ENCODE results near the gene C3orf52. TPM values are rescaled to one million over a fixed set of nuclear protein-coding genes. Genes with fewer than 3 reads are reported as not detected.

Gene C3orf52
- total RNA-seq, 2 donors from 2014 or later: 8.6 to 11.0 TPM

DNA sequence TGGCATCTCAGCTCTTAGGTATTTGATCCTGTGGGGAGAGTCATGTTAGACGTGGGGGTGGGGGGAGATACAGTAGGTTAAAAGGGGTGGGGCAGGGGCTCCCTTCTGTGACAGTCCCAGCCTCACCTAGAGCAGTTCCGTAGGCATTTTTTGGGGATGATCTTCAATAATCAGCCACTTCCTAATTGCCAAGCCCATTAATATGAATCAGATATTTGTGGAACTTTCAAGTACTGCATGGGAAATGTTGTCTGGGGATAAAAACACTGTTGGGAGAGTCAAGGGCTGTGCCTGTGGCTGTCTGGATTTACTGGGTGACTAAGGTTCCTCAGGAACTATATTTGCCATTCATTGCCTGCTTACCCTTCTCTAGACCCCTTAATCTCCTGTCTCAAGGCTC, 9.5 kb downstream of the C3orf52 start:
- Histone ChIP-seq H3K27me3 (replicated peaks; ENCODE audit: insufficient read depth) (no peaks in the 10 kb centered on the region), H3K36me3 (no peaks in the 10 kb centered on the region)
- TF ChIP-seq, protein P1, sequence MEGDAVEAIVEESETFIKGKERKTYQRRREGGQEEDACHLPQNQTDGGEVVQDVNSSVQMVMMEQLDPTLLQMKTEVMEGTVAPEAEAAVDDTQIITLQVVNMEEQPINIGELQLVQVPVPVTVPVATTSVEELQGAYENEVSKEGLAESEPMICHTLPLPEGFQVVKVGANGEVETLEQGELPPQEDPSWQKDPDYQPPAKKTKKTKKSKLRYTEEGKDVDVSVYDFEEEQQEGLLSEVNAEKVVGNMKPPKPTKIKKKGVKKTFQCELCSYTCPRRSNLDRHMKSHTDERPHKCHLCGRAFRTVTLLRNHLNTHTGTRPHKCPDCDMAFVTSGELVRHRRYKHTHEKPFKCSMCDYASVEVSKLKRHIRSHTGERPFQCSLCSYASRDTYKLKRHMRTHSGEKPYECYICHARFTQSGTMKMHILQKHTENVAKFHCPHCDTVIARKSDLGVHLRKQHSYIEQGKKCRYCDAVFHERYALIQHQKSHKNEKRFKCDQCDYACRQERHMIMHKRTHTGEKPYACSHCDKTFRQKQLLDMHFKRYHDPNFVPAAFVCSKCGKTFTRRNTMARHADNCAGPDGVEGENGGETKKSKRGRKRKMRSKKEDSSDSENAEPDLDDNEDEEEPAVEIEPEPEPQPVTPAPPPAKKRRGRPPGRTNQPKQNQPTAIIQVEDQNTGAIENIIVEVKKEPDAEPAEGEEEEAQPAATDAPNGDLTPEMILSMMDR (IDR thresholded peaks at IDR 0.05): no peak
- TF ChIP-seq POLR2AphosphoS5 (IDR thresholded peaks at IDR 0.05) (no peak), POLR2A (IDR thresholded peaks at IDR 0.05) (no peak)

DNA sequence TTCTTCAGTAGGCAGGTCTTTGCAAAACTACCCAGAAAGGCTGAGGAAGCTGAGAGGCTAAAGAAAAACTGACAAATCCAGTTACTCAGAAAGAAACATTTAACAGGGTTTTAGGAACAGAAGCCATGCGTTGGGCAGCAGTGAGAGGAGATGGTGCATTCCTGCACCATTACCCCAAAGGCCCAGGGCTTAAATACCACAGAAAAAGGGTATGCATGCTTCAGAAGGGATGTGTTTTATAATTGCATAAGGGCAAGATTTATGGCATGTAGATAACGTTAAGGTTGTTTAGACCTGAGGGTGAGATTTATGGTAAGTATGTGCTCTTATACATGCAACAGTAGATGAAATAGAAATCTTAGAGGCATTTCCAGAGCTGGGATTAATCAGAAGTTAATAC, 10.0 kb downstream of the C3orf52 start:
- WGBS: 60% methylated on average over 2 of the region's 2 CpGs
- H3K9me3 ChIP-seq: no peaks in the 10 kb centered on the region
- H3K36me3 ChIP-seq: no peaks in the 10 kb centered on the region
- no peak overlapping the region for H3K4me3 ChIP-seq
- DNase-seq (ENCODE audit: low spot score): no peak
- intact Hi-C loops (cut with DNase I): no loop called here
- H3K27ac ChIP-seq: no peak overlapping the region
- TF ChIP-seq POLR2AphosphoS5 (IDR thresholded peaks at IDR 0.05) (no peak), POLR2A (IDR thresholded peaks at IDR 0.05) (no peak)
- TF ChIP-seq, protein P1 (IDR thresholded peaks at IDR 0.05): no peak
- no peaks in the 10 kb centered on the region for H3K27me3 ChIP-seq (replicated peaks; ENCODE audit: insufficient read depth)
- H3K4me1 ChIP-seq (replicated peaks): no peaks in the 10 kb centered on the region

More for the DNA sequence above, 9.5 kb downstream of the C3orf52 start:
- Histone ChIP-seq H3K27ac (no peak overlapping the region), H3K9me3 (no peaks in the 10 kb centered on the region), H3K4me3 (no peak overlapping the region), H3K4me1 (replicated peaks) (no peaks in the 10 kb centered on the region)
- DNase-seq (ENCODE audit: low spot score): no peak
- intact Hi-C loops (cut with DNase I): no loop called here
- 22% methylated on average over 2 of the region's 2 CpGs for WGBS

DNA sequence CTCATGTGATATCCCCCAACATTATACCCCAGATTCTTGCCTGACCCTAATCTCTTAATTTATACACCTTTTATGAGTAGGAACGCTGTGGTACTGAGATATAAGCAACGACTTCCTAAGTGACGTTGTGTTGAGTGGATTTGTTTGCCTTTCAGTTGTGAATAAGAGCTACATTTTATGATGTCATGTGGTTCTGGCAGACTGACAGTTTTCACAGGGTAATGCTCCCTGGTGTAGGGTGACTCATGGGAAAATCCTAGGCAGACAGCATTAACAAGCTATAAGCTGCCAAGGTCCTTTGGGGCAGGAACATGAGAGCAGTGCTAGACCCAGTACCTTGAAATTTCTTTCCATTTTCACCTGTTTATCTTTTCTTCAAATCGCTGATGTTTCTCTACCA, 11.2 kb downstream of the C3orf52 start:
- no peaks in the 10 kb centered on the region for H3K4me1 ChIP-seq (replicated peaks)
- no peak overlapping the region for H3K27ac ChIP-seq
- 21% methylated on average over 4 of the region's 4 CpGs for WGBS
- H3K9me3 ChIP-seq: no peaks in the 10 kb centered on the region
- intact Hi-C loops (cut with DNase I): no loop called here
- no peaks in the 10 kb centered on the region for H3K36me3 ChIP-seq
- TF ChIP-seq, protein P1 (IDR thresholded peaks at IDR 0.05): no peak
- TF ChIP-seq POLR2AphosphoS5 (IDR thresholded peaks at IDR 0.05): peak; percentile 86
- peak; percentile 87 for DNase-seq (ENCODE audit: low spot score)
- no peaks in the 10 kb centered on the region for H3K27me3 ChIP-seq (replicated peaks; ENCODE audit: insufficient read depth)
- H3K4me3 ChIP-seq: no peak overlapping the region

DNA sequence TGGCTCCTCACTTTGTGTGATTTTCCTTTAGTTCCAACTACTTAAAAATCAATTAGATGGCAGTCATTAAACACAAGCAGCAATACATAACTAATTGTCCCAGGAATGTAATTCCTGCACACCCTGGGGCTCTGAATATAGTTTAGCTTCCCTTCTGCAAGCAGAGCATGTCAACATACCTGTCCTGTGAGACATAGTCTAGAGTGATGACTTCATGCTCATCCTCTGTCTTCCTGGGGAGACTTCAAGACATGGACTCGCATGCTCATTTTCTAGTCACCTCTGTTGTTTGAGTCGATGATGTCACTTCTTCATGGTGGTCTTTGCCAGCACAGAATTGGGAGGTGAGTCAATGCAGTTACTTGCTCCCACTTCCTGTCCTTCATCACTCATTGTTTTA, 15.7 kb downstream of the C3orf52 start:
- intact Hi-C loops (cut with DNase I): no loop called here
- no peak for TF ChIP-seq POLR2A (IDR thresholded peaks at IDR 0.05)
- TF ChIP-seq, protein P1 (IDR thresholded peaks at IDR 0.05): no peak
- no peak for TF ChIP-seq POLR2AphosphoS5 (IDR thresholded peaks at IDR 0.05)
- H3K9me3 ChIP-seq: no peaks in the 10 kb centered on the region
- H3K27ac ChIP-seq: no peak overlapping the region
- H3K27me3 ChIP-seq (replicated peaks; ENCODE audit: insufficient read depth): no peaks in the 10 kb centered on the region
- DNase-seq (ENCODE audit: low spot score): no peak
- WGBS: 70% methylated on average over 2 of the region's 2 CpGs
- H3K4me3 ChIP-seq: no peak overlapping the region
- no peaks in the 10 kb centered on the region for H3K4me1 ChIP-seq (replicated peaks)
- no peaks in the 10 kb centered on the region for H3K36me3 ChIP-seq

DNA sequence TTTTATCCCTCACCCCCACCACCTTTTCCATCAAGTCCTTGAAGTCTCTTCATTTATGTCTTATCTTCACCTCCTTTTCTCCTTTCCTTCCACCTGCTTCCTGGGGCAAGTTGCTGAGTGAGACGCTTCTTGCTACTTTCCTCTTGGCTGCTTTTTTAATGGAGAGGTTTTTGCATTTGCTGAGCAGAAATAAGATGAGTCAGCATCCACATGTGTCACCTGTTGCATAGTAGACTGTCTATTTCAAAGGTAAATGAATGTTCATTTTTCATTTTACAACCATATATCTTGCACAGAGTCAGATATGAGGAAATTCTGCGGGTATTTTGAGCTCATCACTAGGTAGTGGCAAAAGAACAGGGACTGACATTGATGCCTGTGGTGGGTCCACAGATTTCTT, 18.6 kb downstream of the C3orf52 start:
- Histone ChIP-seq H3K27ac (no peak overlapping the region), H3K27me3 (replicated peaks; ENCODE audit: insufficient read depth) (no peaks in the 10 kb centered on the region), H3K4me1 (replicated peaks) (no peaks in the 10 kb centered on the region), H3K4me3 (no peak overlapping the region), H3K36me3 (no peaks in the 10 kb centered on the region), H3K9me3 (no peaks in the 10 kb centered on the region)
- TF ChIP-seq, protein P1 (IDR thresholded peaks at IDR 0.05): no peak
- TF ChIP-seq POLR2AphosphoS5 (IDR thresholded peaks at IDR 0.05): no peak
- TF ChIP-seq POLR2A (IDR thresholded peaks at IDR 0.05): no peak
- no peak for DNase-seq (ENCODE audit: low spot score)
- WGBS: 88% methylated on average over 2 of the region's 2 CpGs
- intact Hi-C loops (cut with DNase I): no loop called here

Measured in prostate gland (tissue), 2 donors.